ENCODE data around the gene TP53BP2.
"Not testable (repeated sequence)": the region's sequence is repeated elsewhere in the genome, so short reads cannot be mapped to it uniquely, and the experiment has no call there.

Gene TP53BP2

GRCh38 chr1:223815865-223816264, 29.9 kb downstream of the TP53BP2 start:
- DNase-seq (ENCODE audit: extremely low spot score): no peak
- ChIA-PET POLR2A (no interaction called here), CTCF (no interaction called here)
- TF ChIP-seq L3MBTL2 (conservative IDR thresholded peaks at IDR 0.05) (no peak), FOXK2 (IDR thresholded peaks at IDR 0.05) (no peak), PKNOX1 (IDR thresholded peaks at IDR 0.05) (no peak), ARNT (IDR thresholded peaks at IDR 0.05) (no peak), CTBP1 (IDR thresholded peaks at IDR 0.05; ENCODE audit: borderline replicate concordance) (no peak), BHLHE40 (IDR thresholded peaks at IDR 0.05; ENCODE audit: borderline replicate concordance) (no peak), NFRKB (IDR thresholded peaks at IDR 0.05) (no peak), HDGF (IDR thresholded peaks at IDR 0.05; ENCODE audit: borderline replicate concordance) (no peak), TARDBP (IDR thresholded peaks at IDR 0.05) (no peak), ELF4 (IDR thresholded peaks at IDR 0.05) (no peak), LEF1 (IDR thresholded peaks at IDR 0.05; ENCODE audit: borderline replicate concordance) (no peak), SP1 (IDR thresholded peaks at IDR 0.05) (no peak), FOXM1 (IDR thresholded peaks at IDR 0.05; ENCODE audit: borderline replicate concordance) (no peak), SUZ12 (IDR thresholded peaks at IDR 0.05) (no peak), ZNF384 (IDR thresholded peaks at IDR 0.05) (no peak), FOXA1 (IDR thresholded peaks at IDR 0.05) (no peak)

GRCh38 chr1:223815020-223815853, 30.5 kb downstream of the TP53BP2 start:
- TF ChIP-seq FOXM1 (IDR thresholded peaks at IDR 0.05; ENCODE audit: borderline replicate concordance): no peak
- TF ChIP-seq SP1 (IDR thresholded peaks at IDR 0.05): no peak
- TF ChIP-seq TARDBP (IDR thresholded peaks at IDR 0.05): no peak
- no peak for TF ChIP-seq FOXA1 (IDR thresholded peaks at IDR 0.05)
- no peak for TF ChIP-seq HDGF (IDR thresholded peaks at IDR 0.05; ENCODE audit: borderline replicate concordance)
- no peak for TF ChIP-seq CTBP1 (IDR thresholded peaks at IDR 0.05; ENCODE audit: borderline replicate concordance)
- TF ChIP-seq NFRKB (IDR thresholded peaks at IDR 0.05): no peak
- no peak for TF ChIP-seq ELF4 (IDR thresholded peaks at IDR 0.05)
- no peak for TF ChIP-seq FOXK2 (IDR thresholded peaks at IDR 0.05)
- no peak for TF ChIP-seq L3MBTL2 (conservative IDR thresholded peaks at IDR 0.05)
- no peak for TF ChIP-seq PKNOX1 (IDR thresholded peaks at IDR 0.05)
- no peak for TF ChIP-seq ARNT (IDR thresholded peaks at IDR 0.05)
- TF ChIP-seq LEF1 (IDR thresholded peaks at IDR 0.05; ENCODE audit: borderline replicate concordance): no peak
- TF ChIP-seq ZNF384 (IDR thresholded peaks at IDR 0.05): no peak
- TF ChIP-seq SUZ12 (IDR thresholded peaks at IDR 0.05): no peak
- no peak for TF ChIP-seq BHLHE40 (IDR thresholded peaks at IDR 0.05; ENCODE audit: borderline replicate concordance)
- ChIA-PET POLR2A (interaction anchor here (0.8 kb wide), 1 partner anchor 30 kb away, joined by 3 read pairs; the partner anchor contains the start of gene TP53BP2), CTCF (no interaction called here)
- no peak for DNase-seq (ENCODE audit: extremely low spot score)

GRCh38 chr1:223813645-223814044, 32.1 kb downstream of the TP53BP2 start:
- TF ChIP-seq SP1 (IDR thresholded peaks at IDR 0.05) (no peak), HDGF (IDR thresholded peaks at IDR 0.05; ENCODE audit: borderline replicate concordance) (no peak), SUZ12 (IDR thresholded peaks at IDR 0.05) (no peak), BHLHE40 (IDR thresholded peaks at IDR 0.05; ENCODE audit: borderline replicate concordance) (no peak), LEF1 (IDR thresholded peaks at IDR 0.05; ENCODE audit: borderline replicate concordance) (no peak), ELF4 (IDR thresholded peaks at IDR 0.05) (no peak), L3MBTL2 (conservative IDR thresholded peaks at IDR 0.05) (no peak)
- ChIA-PET POLR2A (no interaction called here), CTCF (no interaction called here)
- DNase-seq (ENCODE audit: extremely low spot score): no peak

- CTCF ChIA-PET: interaction anchor here (0.7 to 1.6 kb wide), 7 partner anchors 9 to 239 kb away, joined by 3 to 6 read pairs (median 4); partner anchors contain the start of gene TP53BP2
- TF ChIP-seq LEF1 (IDR thresholded peaks at IDR 0.05; ENCODE audit: borderline replicate concordance): no peak
- no peak for TF ChIP-seq ARNT (IDR thresholded peaks at IDR 0.05)
- no peak for TF ChIP-seq PKNOX1 (IDR thresholded peaks at IDR 0.05)
- peak; percentile 61 for TF ChIP-seq ZNF384 (IDR thresholded peaks at IDR 0.05)
- no peak for TF ChIP-seq FOXM1 (IDR thresholded peaks at IDR 0.05; ENCODE audit: borderline replicate concordance)
- TF ChIP-seq FOXA1 (IDR thresholded peaks at IDR 0.05): no peak
- TF ChIP-seq BHLHE40 (IDR thresholded peaks at IDR 0.05; ENCODE audit: borderline replicate concordance): no peak
- TF ChIP-seq CTBP1 (IDR thresholded peaks at IDR 0.05; ENCODE audit: borderline replicate concordance): no peak
- TF ChIP-seq L3MBTL2 (conservative IDR thresholded peaks at IDR 0.05): no peak
- DNase-seq (ENCODE audit: extremely low spot score): peak; percentile 23
- POLR2A ChIA-PET: interaction anchor here (1.5 to 1.6 kb wide), 2 partner anchors 35 to 39 kb away, joined by 3 to 5 read pairs; partner anchors contain the start of gene TP53BP2
Measured at GRCh38 chr1:223811634-223812101, 34.1 kb downstream of the TP53BP2 start.

GRCh38 chr1:223810586-223810985, 35.2 kb downstream of the TP53BP2 start:
- CTCF ChIA-PET: interaction anchor here (0.9 to 1.0 kb wide), 2 partner anchors 10 to 59 kb away, joined by 3 read pairs; no protein-coding TSS in a partner anchor
- POLR2A ChIA-PET: interaction anchor here (1.5 to 1.6 kb wide), 2 partner anchors 36 to 38 kb away, joined by 3 to 5 read pairs; partner anchors contain the start of gene TP53BP2
- no peak for DNase-seq (ENCODE audit: extremely low spot score)
- TF ChIP-seq SUZ12 (IDR thresholded peaks at IDR 0.05) (no peak), ARNT (IDR thresholded peaks at IDR 0.05) (no peak), FOXK2 (IDR thresholded peaks at IDR 0.05) (no peak), CTBP1 (IDR thresholded peaks at IDR 0.05; ENCODE audit: borderline replicate concordance) (no peak), HDGF (IDR thresholded peaks at IDR 0.05; ENCODE audit: borderline replicate concordance) (no peak)

GRCh38 chr1:223809905-223810304, 35.8 kb downstream of the TP53BP2 start:
- POLR2A ChIA-PET: interaction anchor here (0.8 kb wide), 1 partner anchor 36 kb away, joined by 4 read pairs; the partner anchor contains the start of gene TP53BP2
- CTCF ChIA-PET; DNase-seq (ENCODE audit: extremely low spot score): not testable (repeated sequence)

Measured in HEK293T (cell line).